SK-N-MC (cell line): ENCODE results near the gene SUSD5.

Source experiments
- DNase-seq: peaks from one replicate; pipeline ENCODE4 v3.0.0-alpha.2; 2011; ENCODE audit warnings: low read depth, low spot score
- H3K27ac ChIP-seq: fragments of 200-600 bp; sonication (generic); 2 replicates; pipeline ENCODE4 v1.5.1; 2016; ENCODE audit warnings: mixed run types
- H3K36me3 ChIP-seq: fragments of 200-600 bp; sonication (generic); 2 replicates; pipeline ENCODE4 v1.6.1; 2017; ENCODE audit warnings: antibody characterized with exemption, low read length, mixed read lengths; ENCODE audit not compliant: insufficient read depth
- H3K4me3 ChIP-seq: fragments of 200-600 bp; sonication (generic); 2 replicates; pipeline ENCODE4 v1.5.1; 2016
- H3K9ac ChIP-seq: fragments of 200-600 bp; sonication (generic); 2 replicates; pipeline ENCODE4 v1.8.0; 2017; ENCODE audit warnings: mixed run types, mixed read lengths; ENCODE audit not compliant: insufficient read length
- H3K9me3 ChIP-seq: fragments of 200-600 bp; sonication (generic); 2 replicates; pipeline ENCODE4 v1.6.1; 2017; ENCODE audit warnings: low read depth, mild to moderate bottlenecking, antibody characterized with exemption, low read length, moderate library complexity, mixed read lengths
- EZH2 ChIP-seq: fragments of 200-600 bp; sonication (generic); IDR thresholded peaks from one replicate; pipeline ENCODE4 v1.6.1; 2017; ENCODE audit warnings: antibody characterized with exemption
- FOXP2 ChIP-seq: optimal IDR thresholded peaks from 2 replicates; pipeline ENCODE3; 2011; ENCODE audit warnings: mild to moderate bottlenecking, moderate library complexity; ENCODE audit not compliant: insufficient read depth; ENCODE audit errors: extremely low read length, control extremely low read depth
- POLR2AphosphoS5 ChIP-seq: IDR thresholded peaks from 2 replicates; pipeline ENCODE4 v1.6.1; 2012; ENCODE audit warnings: mild to moderate bottlenecking, low read depth, low read length, borderline replicate concordance

The SUSD5 gene

DNA sequence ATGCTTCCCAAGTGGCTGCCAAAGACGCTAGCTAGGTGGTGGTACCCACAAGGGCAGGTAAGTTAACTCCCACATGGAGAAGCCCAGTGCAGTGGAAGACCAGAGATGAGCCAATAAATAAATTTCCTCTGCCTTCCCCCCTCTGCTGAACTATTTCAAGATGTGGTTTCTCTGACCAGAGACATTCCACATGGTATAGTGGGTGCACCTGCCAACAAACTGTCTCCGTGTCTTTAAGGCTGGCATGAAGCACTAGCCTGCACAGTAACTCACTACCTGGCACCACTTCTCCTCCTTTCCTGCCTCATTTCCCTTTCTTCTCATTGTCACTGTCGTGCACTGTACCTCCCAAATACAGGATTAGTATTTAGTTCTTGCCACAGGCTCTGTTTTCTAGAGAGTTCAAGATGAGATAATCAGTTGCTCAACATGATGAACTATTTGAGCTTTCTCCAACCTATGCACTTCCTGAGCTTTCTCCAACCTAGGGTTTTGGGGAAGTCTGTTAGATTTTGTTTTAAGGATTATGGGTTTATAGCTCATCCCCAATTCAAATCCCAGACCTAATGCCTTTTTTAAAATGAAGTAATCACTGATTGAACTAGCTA lies 113.2 kb downstream of the SUSD5 start:
- no peak for DNase-seq
- Histone ChIP-seq H3K36me3 (no peaks in the 10 kb centered on the region), H3K9me3 (no peaks in the 10 kb centered on the region), H3K4me3 (no peak overlapping the region), H3K9ac (no peak overlapping the region), H3K27ac (no peak overlapping the region)
- no peak for TF ChIP-seq FOXP2
- TF ChIP-seq EZH2, result no peak
- no peak for TF ChIP-seq POLR2AphosphoS5

DNA sequence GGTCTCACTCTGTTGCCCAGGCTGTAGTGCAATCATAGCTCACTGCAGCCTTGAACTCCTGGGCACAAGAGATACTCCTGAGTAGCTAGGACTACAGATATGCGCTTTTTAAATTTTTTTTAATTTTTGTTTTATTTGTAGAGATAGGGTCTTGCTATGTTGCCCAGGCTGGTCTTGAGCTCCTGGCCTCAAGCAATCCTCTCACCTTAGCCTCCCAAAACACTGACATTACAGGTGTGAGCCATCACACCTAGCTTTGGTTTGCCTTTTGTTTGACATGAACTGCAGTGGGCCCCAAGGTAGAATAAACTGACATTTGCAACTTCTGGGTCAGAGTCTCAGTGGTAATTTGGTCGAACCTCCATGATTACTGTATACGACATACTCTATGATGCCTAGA lies 113.8 kb downstream of the SUSD5 start:
- Histone ChIP-seq H3K4me3 (no peak overlapping the region), H3K27ac (no peak overlapping the region), H3K9me3 (no peaks in the 10 kb centered on the region), H3K9ac (no peak overlapping the region), H3K36me3 (no peaks in the 10 kb centered on the region)
- DNase-seq, result no peak
- no peak for TF ChIP-seq POLR2AphosphoS5
- no peak for TF ChIP-seq EZH2
- TF ChIP-seq FOXP2, result no peak

DNA sequence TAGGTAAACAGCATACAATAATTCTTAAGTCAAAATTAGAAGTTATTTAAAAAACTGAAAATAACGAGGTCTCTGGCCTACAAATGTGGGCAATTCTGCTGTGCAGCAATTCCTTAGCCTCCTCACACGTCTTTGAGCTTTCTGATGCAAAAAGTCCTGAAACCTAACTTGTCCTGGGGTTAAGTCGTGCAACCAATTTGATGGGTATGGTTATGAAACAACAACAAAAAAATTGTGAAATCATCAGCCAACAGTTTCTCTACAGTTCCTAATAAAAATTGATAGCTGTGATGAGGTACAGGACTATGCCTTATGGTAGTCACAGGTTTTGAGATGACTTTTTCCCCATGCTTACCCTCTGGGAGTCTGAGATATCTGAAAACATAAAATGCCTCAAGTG lies 115.1 kb downstream of the SUSD5 start:
- no peak for DNase-seq
- Histone ChIP-seq H3K4me3 (no peak overlapping the region), H3K36me3 (no peaks in the 10 kb centered on the region), H3K9ac (no peak overlapping the region), H3K9me3 (no peaks in the 10 kb centered on the region), H3K27ac (no peak overlapping the region)
- TF ChIP-seq EZH2 (no peak), POLR2AphosphoS5 (no peak), FOXP2 (no peak)

DNA sequence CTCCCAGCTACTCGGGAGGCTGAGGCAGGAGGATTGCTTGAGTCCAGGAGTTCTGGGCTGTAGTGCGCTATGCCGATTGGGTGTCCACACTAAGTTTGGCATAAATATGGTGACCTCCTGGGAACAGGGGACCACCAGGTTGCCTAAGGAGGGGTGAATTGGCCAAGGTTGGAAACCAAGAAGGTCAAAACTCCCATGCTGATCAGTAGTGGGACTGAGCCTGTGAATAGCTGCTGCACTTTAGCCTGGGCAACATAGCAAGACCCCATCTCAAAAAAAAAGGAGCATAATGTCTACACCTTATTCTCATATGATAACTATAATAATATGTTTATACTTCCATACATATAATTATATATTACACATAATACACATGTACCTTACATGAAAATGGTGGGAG lies 115.6 kb downstream of the SUSD5 start:
- no peaks in the 10 kb centered on the region for H3K9me3 ChIP-seq
- no peak overlapping the region for H3K9ac ChIP-seq
- H3K4me3 ChIP-seq, result no peak overlapping the region
- H3K36me3 ChIP-seq, result no peaks in the 10 kb centered on the region
- no peak for DNase-seq
- TF ChIP-seq FOXP2 (no peak), POLR2AphosphoS5 (no peak), EZH2 (no peak)
- H3K27ac ChIP-seq, result no peak overlapping the region

DNA sequence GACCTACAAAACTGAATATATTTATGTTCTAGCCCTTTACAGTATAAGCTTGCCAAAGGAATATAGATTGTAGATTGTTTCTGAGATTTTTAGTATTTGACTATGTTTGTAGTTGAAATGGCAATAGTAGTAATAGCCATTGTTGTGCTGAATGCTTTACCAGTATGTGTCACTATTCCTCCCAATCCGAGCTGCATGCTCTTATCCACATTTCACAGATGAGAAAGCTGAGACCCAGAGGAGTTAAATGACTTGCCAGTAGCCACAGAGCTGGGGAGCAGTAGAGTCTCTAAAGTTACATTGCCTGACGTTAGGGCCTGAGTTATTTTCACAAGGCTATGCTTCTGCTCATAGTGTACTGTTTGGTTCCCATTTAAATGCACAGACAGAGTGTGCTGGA lies 118.4 kb downstream of the SUSD5 start:
- H3K9me3 ChIP-seq, result no peaks in the 10 kb centered on the region
- H3K36me3 ChIP-seq, result no peaks in the 10 kb centered on the region
- no peak overlapping the region for H3K9ac ChIP-seq
- no peak overlapping the region for H3K4me3 ChIP-seq
- DNase-seq, result no peak
- no peak for TF ChIP-seq EZH2
- TF ChIP-seq POLR2AphosphoS5, result no peak
- no peak for TF ChIP-seq FOXP2
- no peak overlapping the region for H3K27ac ChIP-seq
